K562 (cell line): ENCODE data around the gene CSF2. TPM values are rescaled to one million over a fixed set of nuclear protein-coding genes. Genes with fewer than 3 reads are reported as not detected.
A peak's percentile ranks its signal among the peaks of the same experiment; 100 is the strongest.

Experiments
- ATF7 ChIP-seq: fragments of 450-650 bp; IDR thresholded peaks from 2 replicates; pipeline ENCODE4 v1.7.1; 2014; ENCODE audit warnings: mild to moderate bottlenecking, moderate library complexity
- CBX2 ChIP-seq: fragments of 200-600 bp; sonication (generic); IDR thresholded peaks from one replicate; pipeline ENCODE4 v1.6.1; 2012; ENCODE audit warnings: mild to moderate bottlenecking, low read length, inconsistent platforms; ENCODE audit not compliant: insufficient read depth, poor library complexity, severe bottlenecking
- DACH1 ChIP-seq: fragments of 450-650 bp; IDR thresholded peaks from 2 replicates; pipeline ENCODE4 v1.6.1; 2018; ENCODE audit not compliant: partially characterized antibody
- EP300 ChIP-seq: IDR thresholded peaks from 2 replicates; pipeline ENCODE4 v1.6.1; 2012; ENCODE audit warnings: low read length, improper control_type of control experiment
- GABPB1 ChIP-seq: sonication (generic); formaldehyde crosslinking; IDR thresholded peaks from 2 replicates; pipeline ENCODE4 v1.8.0; 2022; ENCODE audit warnings: mild to moderate bottlenecking, missing genetic modification reagents
- HDAC3 ChIP-seq: fragments of 450-650 bp; IDR thresholded peaks from 2 replicates; pipeline ENCODE4 v1.6.1; 2018; ENCODE audit warnings: borderline replicate concordance, mild to moderate bottlenecking, moderate library complexity; ENCODE audit not compliant: partially characterized antibody
- KAT7 ChIP-seq: sonication (generic); formaldehyde crosslinking; IDR thresholded peaks from 2 replicates; pipeline ENCODE4 v1.8.0; 2022; ENCODE audit warnings: missing genetic modification reagents, mild to moderate bottlenecking, borderline replicate concordance
- LEF1 ChIP-seq: fragments of 450-650 bp; IDR thresholded peaks from 2 replicates; pipeline ENCODE4 v1.6.1; 2016; ENCODE audit warnings: mild to moderate bottlenecking
- MBD2 ChIP-seq: sonication (generic); IDR thresholded peaks from 2 replicates; pipeline ENCODE4 v1.6.1; 2016; ENCODE audit warnings: low read depth, borderline replicate concordance
- MYNN ChIP-seq, 2 experiments: sonication (generic); formaldehyde crosslinking in 1 of 2; IDR thresholded peaks; 2 replicates each; pipeline versions ENCODE4 v1.5.0 to v1.6.1; 2016 to 2020; ENCODE audit warnings: antibody characterized with exemption in 1 of 2, missing genetic modification reagents in 1 of 2
- NEUROD1 ChIP-seq: fragments of 150-350 bp; IDR thresholded peaks from 2 replicates; pipeline ENCODE4 v1.6.1; 2014; ENCODE audit warnings: borderline replicate concordance, low read length, low read depth; ENCODE audit not compliant: partially characterized antibody
- PKNOX1 ChIP-seq: fragments of 450-650 bp; IDR thresholded peaks from 2 replicates; pipeline ENCODE4 v1.6.1; 2016
- TRIM28 ChIP-seq: fragments of 450-650 bp; IDR thresholded peaks from 2 replicates; pipeline ENCODE4 v1.6.1; 2017
- ZBTB2 ChIP-seq: fragments of 450-650 bp; IDR thresholded peaks from 2 replicates; pipeline ENCODE4 v1.6.1; 2016; ENCODE audit warnings: antibody characterized with exemption
- ZEB2 ChIP-seq: fragments of 450-650 bp; IDR thresholded peaks from 2 replicates; pipeline ENCODE4 v1.6.1; 2016
- ZKSCAN1 ChIP-seq: fragments of 150-350 bp; IDR thresholded peaks from 2 replicates; pipeline ENCODE4 v1.6.1; 2016; ENCODE audit warnings: low read depth, low read length
- polyA plus RNA-seq, 8 experiments: library from polyadenylated mRNA; depleted of rRNA in 4 of 8; stranded (reverse) in 5 of 8; unstranded in 3 of 8; fragments of >200 nt; fragmentation: Nextera tagmentation in 2 of 8; fragmentation: Illumina TruSeq in 1 of 8; extraction: Ambion mirVana in 2 of 8; extraction: Trizol in 1 of 8; gene quantifications; 2 replicates each; pipeline versions ENCODE4 v1.2.1 to v1.2.3, GENCODE V29; 2011 to 2014; ENCODE audit warnings: inconsistent platforms in 1 of 8, missing spikeins in 1 of 8
- total RNA-seq, 7 experiments: library from RNA; depleted of rRNA in 6 of 7; stranded (reverse); fragments of >200 nt in 6 of 7; fragmentation: Illumina TruSeq in 2 of 7; extraction: Trizol in 2 of 7; gene quantifications; 2 replicates each; pipeline versions ENCODE4 v1.2.1 to v1.2.3, GENCODE V29; 2011 to 2021; ENCODE audit warnings: low replicate concordance in 1 of 7
- TF ChIP-seq, protein P1 (sequence below): fragments of 450-650 bp; IDR thresholded peaks from 2 replicates; pipeline ENCODE4 v1.6.1; 2017; ENCODE audit warnings: antibody characterized with exemption, mild to moderate bottlenecking
- TF ChIP-seq, protein P2 (sequence below): fragments of 200-800 bp; sonication (Bioruptor generic); IDR thresholded peaks from 2 replicates; pipeline ENCODE4 v1.6.1; 2017; ENCODE audit warnings: missing genetic modification characterization, missing compliant biosample characterization

The CSF2 gene
- total and polyA plus RNA-seq, 9 of the 15 experiments (the other 6 are each of a cell fraction or from before 2014, with no cell fraction given): 0.25 to 0.29 TPM; not detected in 7

GRCh38 chr5:132114150-132115121 is 40.8 kb downstream of the CSF2 start (continued):
- TF ChIP-seq PKNOX1 (peak; percentile 33; the same call in 1 of the 2 replicates), ZBTB2 (peak; percentile 77), KAT7 (CRISPR knock-in tag) (no peak), MBD2 (peak; percentile 84; the same call in 1 of the 2 replicates), MYNN (IDR thresholded peaks at IDR 0.05) (peak; percentile 72; the same call in 1 of the 2 replicates), MYNN (CRISPR knock-in tag; IDR thresholded peaks at IDR 0.05) (no peak), NEUROD1 (peak; percentile 80), HDAC3 (peak; percentile 89), CBX2 (no peak), LEF1 (peak; percentile 95), EP300 (peak; percentile 97), ZEB2 (peak; percentile 67), GABPB1 (CRISPR knock-in tag) (peak; percentile 49; the same call in 1 of the 2 replicates), ZKSCAN1 (no peak), DACH1 (peak; percentile 84), ATF7 (peak; percentile 83), TRIM28 (peak; percentile 19; the same call in 1 of the 2 replicates)
- TF ChIP-seq, protein P1, sequence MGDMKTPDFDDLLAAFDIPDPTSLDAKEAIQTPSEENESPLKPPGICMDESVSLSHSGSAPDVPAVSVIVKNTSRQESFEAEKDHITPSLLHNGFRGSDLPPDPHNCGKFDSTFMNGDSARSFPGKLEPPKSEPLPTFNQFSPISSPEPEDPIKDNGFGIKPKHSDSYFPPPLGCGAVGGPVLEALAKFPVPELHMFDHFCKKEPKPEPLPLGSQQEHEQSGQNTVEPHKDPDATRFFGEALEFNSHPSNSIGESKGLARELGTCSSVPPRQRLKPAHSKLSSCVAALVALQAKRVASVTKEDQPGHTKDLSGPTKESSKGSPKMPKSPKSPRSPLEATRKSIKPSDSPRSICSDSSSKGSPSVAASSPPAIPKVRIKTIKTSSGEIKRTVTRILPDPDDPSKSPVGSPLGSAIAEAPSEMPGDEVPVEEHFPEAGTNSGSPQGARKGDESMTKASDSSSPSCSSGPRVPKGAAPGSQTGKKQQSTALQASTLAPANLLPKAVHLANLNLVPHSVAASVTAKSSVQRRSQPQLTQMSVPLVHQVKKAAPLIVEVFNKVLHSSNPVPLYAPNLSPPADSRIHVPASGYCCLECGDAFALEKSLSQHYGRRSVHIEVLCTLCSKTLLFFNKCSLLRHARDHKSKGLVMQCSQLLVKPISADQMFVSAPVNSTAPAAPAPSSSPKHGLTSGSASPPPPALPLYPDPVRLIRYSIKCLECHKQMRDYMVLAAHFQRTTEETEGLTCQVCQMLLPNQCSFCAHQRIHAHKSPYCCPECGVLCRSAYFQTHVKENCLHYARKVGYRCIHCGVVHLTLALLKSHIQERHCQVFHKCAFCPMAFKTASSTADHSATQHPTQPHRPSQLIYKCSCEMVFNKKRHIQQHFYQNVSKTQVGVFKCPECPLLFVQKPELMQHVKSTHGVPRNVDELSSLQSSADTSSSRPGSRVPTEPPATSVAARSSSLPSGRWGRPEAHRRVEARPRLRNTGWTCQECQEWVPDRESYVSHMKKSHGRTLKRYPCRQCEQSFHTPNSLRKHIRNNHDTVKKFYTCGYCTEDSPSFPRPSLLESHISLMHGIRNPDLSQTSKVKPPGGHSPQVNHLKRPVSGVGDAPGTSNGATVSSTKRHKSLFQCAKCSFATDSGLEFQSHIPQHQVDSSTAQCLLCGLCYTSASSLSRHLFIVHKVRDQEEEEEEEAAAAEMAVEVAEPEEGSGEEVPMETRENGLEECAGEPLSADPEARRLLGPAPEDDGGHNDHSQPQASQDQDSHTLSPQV: peak; percentile 13; the same call in 1 of the 2 replicates
- TF ChIP-seq, protein P2, sequence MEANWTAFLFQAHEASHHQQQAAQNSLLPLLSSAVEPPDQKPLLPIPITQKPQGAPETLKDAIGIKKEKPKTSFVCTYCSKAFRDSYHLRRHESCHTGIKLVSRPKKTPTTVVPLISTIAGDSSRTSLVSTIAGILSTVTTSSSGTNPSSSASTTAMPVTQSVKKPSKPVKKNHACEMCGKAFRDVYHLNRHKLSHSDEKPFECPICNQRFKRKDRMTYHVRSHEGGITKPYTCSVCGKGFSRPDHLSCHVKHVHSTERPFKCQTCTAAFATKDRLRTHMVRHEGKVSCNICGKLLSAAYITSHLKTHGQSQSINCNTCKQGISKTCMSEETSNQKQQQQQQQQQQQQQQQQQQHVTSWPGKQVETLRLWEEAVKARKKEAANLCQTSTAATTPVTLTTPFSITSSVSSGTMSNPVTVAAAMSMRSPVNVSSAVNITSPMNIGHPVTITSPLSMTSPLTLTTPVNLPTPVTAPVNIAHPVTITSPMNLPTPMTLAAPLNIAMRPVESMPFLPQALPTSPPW (CRISPR knock-in tag): peak; percentile 80
